Omental fat pad (tissue), 4 donors: Measurements from ENCODE around the gene ROBO1. TPM values are rescaled to one million over a fixed set of nuclear protein-coding genes. Genes with fewer than 3 reads are reported as not detected.
A peak's percentile ranks its signal among the peaks of the same experiment; 100 is the strongest.

Source experiments
- ATAC-seq: fragments of 150-250 bp; one replicate; pipeline ENCODE4 v1.9.1; 2016; ENCODE audit warnings: mild to moderate bottlenecking, moderate library complexity; ENCODE audit not compliant: low FRiP score
- DNase-seq: peaks from one replicate; pipeline ENCODE4 v3.0.0-alpha.2; 2019; ENCODE audit warnings: low spot score
- total RNA-seq, 4 donors: library from RNA; depleted of rRNA; stranded (reverse); fragments of >200 nt; gene quantifications; one replicate each; pipeline ENCODE4 v1.1.0, GENCODE V29; 2016
- TF ChIP-seq, protein P1 (sequence below), 3 donors: fragments of 450-650 bp; IDR thresholded peaks; one replicate each; pipeline ENCODE4 v1.5.1; 2016 to 2017; ENCODE audit warnings: antibody characterized with exemption in 3 of 3, mild to moderate bottlenecking in 3 of 3, moderate library complexity in 2 of 3

The ROBO1 gene
- total RNA-seq, 4 donors from 2014 or later = 13.7 to 34.2 (median 21.0) TPM

DNA sequence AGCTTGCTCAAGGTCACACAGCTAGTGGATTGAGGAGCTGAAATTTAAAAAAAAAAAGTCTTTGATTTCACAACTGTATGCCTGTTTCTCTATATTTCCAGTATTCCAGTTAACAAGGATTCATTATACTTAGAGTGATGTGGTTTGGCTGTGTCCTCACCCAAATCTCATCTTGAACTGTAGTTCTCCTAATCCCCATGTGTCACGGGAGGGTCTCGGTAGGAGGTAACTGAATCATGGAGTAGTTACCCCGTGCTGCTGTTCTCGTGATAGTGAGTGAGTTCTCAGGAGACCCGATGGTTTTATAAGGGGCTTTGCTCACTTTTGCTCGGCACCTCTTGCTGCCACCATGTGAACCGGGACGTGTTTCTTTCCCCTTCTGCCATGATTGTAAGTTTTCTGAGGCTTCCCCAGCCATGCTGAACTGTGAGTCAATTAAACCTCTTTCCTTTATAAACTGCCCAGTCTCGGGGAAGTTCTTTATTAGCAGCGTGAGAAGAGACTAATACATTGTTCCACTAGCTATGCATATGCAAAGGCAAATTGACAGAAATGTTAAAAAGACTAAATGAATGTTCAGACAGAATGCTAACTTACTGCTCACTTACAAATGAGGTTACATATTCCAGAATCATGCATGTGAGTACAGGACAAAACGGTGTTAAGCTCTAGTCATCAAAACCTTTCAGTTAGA, 1101.9 kb downstream of the ROBO1 start:
- no peak for ATAC-seq

DNA sequence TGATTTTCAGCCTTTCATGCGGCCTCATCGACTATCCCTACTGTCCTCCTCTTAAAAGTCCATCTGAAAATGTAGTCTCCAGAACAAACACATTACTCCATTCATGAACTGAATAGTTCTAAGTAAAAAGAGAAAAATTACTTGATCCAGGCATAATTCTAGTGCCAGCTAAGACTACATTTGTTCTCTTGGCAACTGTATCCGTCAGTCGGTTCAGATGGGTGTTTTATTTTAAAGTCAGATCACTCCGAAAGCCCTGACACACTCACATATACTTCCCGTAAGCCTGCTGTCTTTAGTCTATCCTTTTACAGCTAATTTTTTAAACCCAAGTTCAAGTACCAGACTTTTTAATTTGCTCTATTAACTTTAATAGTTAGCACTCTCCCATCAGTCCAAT, 1102.7 kb downstream of the ROBO1 start:
- TF ChIP-seq, protein P1, sequence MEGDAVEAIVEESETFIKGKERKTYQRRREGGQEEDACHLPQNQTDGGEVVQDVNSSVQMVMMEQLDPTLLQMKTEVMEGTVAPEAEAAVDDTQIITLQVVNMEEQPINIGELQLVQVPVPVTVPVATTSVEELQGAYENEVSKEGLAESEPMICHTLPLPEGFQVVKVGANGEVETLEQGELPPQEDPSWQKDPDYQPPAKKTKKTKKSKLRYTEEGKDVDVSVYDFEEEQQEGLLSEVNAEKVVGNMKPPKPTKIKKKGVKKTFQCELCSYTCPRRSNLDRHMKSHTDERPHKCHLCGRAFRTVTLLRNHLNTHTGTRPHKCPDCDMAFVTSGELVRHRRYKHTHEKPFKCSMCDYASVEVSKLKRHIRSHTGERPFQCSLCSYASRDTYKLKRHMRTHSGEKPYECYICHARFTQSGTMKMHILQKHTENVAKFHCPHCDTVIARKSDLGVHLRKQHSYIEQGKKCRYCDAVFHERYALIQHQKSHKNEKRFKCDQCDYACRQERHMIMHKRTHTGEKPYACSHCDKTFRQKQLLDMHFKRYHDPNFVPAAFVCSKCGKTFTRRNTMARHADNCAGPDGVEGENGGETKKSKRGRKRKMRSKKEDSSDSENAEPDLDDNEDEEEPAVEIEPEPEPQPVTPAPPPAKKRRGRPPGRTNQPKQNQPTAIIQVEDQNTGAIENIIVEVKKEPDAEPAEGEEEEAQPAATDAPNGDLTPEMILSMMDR (IDR thresholded peaks at IDR 0.05) = no peak
- ATAC-seq (no peak), DNase-seq (no peak)

More for the DNA sequence above, 1101.9 kb downstream of the ROBO1 start:
- DNase-seq = no peak
- TF ChIP-seq, protein P1 (IDR thresholded peaks at IDR 0.05) = no peak

DNA sequence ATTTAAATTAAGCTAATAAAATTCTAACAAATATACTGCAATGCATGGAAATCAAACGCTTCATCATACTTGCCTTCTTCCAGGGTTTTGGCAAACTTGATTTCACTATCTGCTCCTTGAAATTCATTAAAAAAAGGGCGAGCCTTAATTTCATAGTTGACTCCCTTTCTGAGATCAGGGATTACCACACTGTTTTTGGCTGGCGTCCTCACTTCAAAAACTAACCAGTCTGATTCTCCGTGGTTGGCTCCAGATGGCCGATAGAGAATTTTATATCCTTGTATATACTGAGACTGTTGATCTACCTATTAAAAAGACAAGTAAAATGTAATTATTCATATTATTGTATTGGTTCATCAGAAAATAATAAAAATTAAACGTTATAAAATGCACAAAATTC, 1106.8 kb downstream of the ROBO1 start:
- DNase-seq (no peak), ATAC-seq (no peak)
- TF ChIP-seq, protein P1 (IDR thresholded peaks at IDR 0.05) = no peak

DNA sequence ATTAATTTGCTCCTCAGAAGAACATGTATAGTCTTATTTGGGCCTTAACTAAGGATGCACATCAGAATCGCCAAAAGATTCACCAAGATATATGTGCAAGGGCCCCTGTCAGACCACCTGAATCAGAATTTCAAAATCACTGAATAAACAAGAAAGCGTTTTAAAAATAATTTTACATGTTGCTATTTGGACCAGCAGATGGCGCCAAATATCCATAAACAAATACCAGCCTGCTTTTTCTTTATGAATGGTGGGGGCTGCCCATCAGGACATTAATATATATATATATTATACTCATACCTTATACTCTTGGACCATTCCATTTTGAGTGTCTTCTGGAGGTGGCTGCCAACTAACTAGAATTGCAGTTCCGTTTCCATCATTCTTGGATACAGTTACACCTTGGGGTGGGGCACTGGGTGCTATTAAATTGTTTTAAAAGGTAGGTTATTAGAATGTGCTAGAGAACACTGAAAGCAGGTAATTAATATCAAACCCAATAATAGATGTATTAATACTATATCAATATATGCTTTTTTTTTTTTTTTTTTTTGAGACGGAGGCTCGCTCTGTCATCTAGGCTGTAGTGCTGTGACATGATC, 1108.3 kb downstream of the ROBO1 start:
- TF ChIP-seq, protein P1 (IDR thresholded peaks at IDR 0.05) = no peak
- no peak for DNase-seq
- ATAC-seq = no peak

DNA sequence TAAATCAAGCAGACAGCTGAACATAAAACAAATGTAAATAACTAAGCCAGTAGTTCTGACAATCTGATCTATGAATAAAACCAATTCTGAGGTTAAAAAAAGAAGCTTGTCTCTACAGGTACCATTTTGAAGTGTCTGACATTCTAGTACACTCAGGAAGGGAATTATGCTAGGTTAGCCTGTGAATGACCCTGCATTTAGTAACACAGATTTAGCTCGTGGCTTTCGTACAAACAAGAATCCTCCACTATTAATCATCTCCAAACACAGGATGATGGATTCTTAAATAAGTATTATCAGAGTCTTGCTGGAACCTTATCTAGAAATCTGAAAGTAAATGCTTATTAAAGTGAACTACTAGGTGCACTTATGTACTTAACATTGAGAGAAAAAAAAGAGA, 1120.1 kb downstream of the ROBO1 start:
- no peak for ATAC-seq
- DNase-seq = no peak
- TF ChIP-seq, protein P1 (IDR thresholded peaks at IDR 0.05) = no peak

DNA sequence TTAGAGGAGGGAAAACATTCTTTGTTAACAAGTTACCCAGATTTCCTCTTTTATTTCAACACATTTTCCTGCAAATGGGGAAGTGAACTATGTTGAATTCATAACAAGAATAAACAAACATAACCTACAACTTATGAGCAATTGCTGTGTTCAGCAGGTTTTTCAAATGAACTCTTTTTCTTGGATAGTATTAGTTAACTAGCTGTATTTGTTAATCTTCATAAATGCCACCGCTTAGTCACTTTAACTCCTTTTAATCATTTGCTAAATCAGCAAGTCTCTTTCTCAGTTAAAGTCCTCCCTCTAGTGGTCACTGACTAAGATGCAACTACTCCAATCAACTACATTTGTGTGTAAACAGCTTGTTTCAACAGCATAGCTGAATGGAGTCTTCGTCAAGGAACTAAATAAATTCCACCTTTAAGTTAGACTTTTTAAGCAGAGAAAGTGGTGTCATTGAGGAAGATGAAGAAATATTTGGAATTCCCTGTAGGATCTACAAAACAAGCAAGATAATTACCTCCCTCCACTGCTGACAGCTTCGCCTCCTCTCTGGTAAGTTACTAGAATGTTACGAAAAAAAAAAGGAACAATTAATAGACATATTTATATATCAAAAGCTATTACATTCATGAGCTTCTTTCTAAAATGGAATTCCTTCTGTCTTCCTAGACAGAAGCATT, 1122.0 kb downstream of the ROBO1 start:
- DNase-seq (no peak), ATAC-seq (peak; percentile 78)
- TF ChIP-seq, protein P1 (IDR thresholded peaks at IDR 0.05) = peak in 1 of 3 donors; percentile 47
